Measurements from ENCODE around the gene PHTF1. TPM values are rescaled to one million over a fixed set of nuclear protein-coding genes. Genes with fewer than 3 reads are reported as not detected.
A peak's percentile ranks its signal among the peaks of the same experiment; 100 is the strongest.

The PHTF1 gene
- total RNA-seq (2022) (12.1 and 14.9 TPM in 2 replicates), Bru-seq, nascent RNA (percentile 60 among the genes with signal in this experiment), BruChase-seq, experiment 1, labeled RNA remaining after a 6-hour chase (percentile 55 among the genes with signal in this experiment), BruChase-seq, experiment 2, labeled RNA remaining after a 2-hour chase (percentile 57 among the genes with signal in this experiment)
- long read RNA-seq, partial matches to known transcripts = 6 of 16 reads
- long read RNA-seq, other reads (novel, unspliced or antisense) = 6 of 16 reads

DNA sequence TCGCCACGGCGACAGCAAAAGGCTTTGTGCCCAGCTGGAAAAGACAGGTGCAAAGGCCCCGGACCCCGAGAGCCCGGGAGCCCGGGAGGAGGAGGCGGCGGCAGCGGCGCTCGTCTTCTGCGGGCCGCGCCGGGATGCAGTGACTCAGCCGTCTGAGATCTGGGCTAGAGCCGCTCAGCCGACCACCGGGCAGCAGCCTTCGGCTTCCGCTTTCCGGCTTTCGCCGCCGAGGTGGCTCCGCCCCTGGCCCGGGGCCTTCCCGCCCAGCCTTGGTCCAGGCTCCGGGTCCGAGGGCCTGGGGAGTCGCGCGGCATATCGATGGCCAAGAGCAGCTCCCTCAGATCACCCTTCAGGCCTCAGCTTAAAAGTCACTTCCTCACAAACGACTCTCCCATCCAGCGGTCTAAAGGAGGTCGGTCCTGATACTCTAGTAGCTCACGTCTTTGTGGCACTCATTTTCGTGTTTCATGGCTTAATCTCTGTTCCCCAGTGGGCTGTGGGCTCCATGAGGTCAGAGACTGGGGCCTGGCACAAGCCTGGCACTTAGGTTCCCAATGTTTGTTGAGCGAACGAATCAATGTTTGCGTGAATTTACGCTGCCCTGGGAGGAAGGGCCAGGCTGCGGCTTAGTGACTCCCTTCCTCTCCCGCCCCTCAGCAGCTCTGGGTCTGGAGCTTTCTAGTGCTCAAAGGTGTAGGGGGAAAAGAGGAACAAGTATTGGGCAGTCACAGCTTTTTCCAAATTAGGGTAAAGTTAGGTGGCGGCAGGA is at the start of gene PHTF1:
Gene PHTF1 (minus strand): TSS at position 154 of the 769 bp plus-strand sequence. CDS start 783 bp downstream, outside the sequence.
- CTCF ChIA-PET = interaction anchor here (0.7 to 1.2 kb wide), 3 partner anchors 53 to 212 kb away, joined by 3 to 9 read pairs (median 4); partner anchors contain the start of gene RSBN1
- intact Hi-C loops (cut with micrococcal nuclease; ENCODE audit: unreplicated experiment) = no loop called here
- H3K4me3 Mint-ChIP-seq (ENCODE audit: low read depth, unreplicated experiment) = peak within 1 kb of the TSS; percentile 71
- H3K9me3 Mint-ChIP-seq (ENCODE audit: low read depth, unreplicated experiment) = no peaks in the 10 kb centered on the region
- peak within 1 kb of the TSS; percentile 35 for H3K27ac Mint-ChIP-seq (ENCODE audit: unreplicated experiment)
- TF ChIP-seq, protein P1, sequence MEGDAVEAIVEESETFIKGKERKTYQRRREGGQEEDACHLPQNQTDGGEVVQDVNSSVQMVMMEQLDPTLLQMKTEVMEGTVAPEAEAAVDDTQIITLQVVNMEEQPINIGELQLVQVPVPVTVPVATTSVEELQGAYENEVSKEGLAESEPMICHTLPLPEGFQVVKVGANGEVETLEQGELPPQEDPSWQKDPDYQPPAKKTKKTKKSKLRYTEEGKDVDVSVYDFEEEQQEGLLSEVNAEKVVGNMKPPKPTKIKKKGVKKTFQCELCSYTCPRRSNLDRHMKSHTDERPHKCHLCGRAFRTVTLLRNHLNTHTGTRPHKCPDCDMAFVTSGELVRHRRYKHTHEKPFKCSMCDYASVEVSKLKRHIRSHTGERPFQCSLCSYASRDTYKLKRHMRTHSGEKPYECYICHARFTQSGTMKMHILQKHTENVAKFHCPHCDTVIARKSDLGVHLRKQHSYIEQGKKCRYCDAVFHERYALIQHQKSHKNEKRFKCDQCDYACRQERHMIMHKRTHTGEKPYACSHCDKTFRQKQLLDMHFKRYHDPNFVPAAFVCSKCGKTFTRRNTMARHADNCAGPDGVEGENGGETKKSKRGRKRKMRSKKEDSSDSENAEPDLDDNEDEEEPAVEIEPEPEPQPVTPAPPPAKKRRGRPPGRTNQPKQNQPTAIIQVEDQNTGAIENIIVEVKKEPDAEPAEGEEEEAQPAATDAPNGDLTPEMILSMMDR (IDR thresholded peaks at IDR 0.05; ENCODE audit: unreplicated experiment) = no peak
- H3K4me1 Mint-ChIP-seq (ENCODE audit: low read depth, unreplicated experiment) = no peaks in the 10 kb centered on the region
- DNase-seq = peak; percentile 72
- H3K36me3 Mint-ChIP-seq (ENCODE audit: insufficient read depth, unreplicated experiment) = peaks cover 25% of the 10 kb centered on the region
- no peaks in the 10 kb centered on the region for H3K27me3 Mint-ChIP-seq (ENCODE audit: unreplicated experiment)
- BruUV-seq (replicated peaks) = TSS peak; percentile 63

DNA sequence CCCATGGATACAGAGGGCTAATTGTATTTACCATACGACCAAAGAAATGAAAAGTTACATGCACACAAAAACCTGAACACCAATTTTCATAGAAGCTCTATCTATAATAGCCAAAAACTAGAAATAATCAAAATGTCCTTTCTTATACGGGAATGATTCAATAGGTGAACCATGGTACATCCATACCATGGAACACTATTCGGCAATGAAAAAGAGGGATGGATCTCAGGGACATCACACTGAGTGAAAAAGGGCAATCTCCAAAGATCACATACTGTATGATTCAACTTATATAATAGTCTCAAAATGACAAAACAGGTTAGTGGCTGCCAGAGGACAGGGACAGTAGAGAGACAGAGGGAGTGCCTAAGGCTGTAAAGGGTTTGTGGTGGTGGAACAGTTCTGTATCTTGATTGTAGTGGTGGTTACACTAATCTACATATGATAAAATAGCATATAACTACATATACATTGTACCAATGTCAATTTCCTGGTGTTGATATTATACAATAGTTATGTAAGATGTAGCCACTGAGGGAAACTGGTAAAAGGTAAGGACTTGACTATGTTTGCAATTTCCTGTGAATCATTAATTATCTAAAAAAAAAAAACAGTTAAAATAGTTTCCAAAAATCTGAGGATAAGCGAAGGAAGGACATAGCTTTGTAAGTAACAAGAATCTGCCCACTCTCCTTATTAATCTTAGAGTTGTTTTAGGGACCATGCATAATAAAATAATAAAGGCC is 49.3 kb upstream of the PHTF1 start:
- Mint-ChIP-seq H3K27ac (ENCODE audit: unreplicated experiment) (no peak overlapping the region), H3K4me3 (ENCODE audit: low read depth, unreplicated experiment) (no peak overlapping the region)

DNA sequence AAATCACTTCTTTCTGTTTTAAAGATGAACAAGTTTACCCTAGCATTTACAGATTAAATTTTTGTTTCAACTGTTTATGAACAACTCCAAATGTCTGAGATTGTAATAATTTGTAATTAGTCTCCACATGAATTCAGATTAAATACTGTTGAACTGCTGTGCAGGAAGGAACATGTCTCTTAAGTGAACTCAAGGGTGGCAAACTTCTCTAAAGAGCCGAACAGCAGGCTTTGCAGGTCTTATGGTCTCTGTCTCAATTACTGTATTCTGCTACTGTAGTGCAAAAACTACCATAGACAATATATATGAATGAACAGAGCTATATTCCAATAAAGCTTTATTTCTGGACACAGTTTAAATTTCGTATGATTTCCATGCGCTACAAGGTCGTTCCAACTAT is 46.4 kb upstream of the PHTF1 start:
- Mint-ChIP-seq H3K4me1 (ENCODE audit: low read depth, unreplicated experiment) (peaks cover 8% of the 10 kb centered on the region), H3K4me3 (ENCODE audit: low read depth, unreplicated experiment) (no peak overlapping the region), H3K27me3 (ENCODE audit: unreplicated experiment) (no peaks in the 10 kb centered on the region), H3K27ac (ENCODE audit: unreplicated experiment) (no peak overlapping the region), H3K36me3 (ENCODE audit: insufficient read depth, unreplicated experiment) (peaks cover 10% of the 10 kb centered on the region), H3K9me3 (ENCODE audit: low read depth, unreplicated experiment) (no peaks in the 10 kb centered on the region)
- CTCF ChIA-PET = no interaction called here
- DNase-seq = no peak
- intact Hi-C loops (cut with micrococcal nuclease; ENCODE audit: unreplicated experiment) = no loop called here
- TF ChIP-seq, protein P1 (IDR thresholded peaks at IDR 0.05; ENCODE audit: unreplicated experiment) = no peak
- BruUV-seq (replicated peaks) = no TSS peak

More for the DNA sequence above, 49.3 kb upstream of the PHTF1 start:
- BruUV-seq (replicated peaks) = no TSS peak
- Mint-ChIP-seq H3K36me3 (ENCODE audit: insufficient read depth, unreplicated experiment) (peaks cover 32% of the 10 kb centered on the region), H3K27me3 (ENCODE audit: unreplicated experiment) (no peaks in the 10 kb centered on the region), H3K9me3 (ENCODE audit: low read depth, unreplicated experiment) (no peaks in the 10 kb centered on the region), H3K4me1 (ENCODE audit: low read depth, unreplicated experiment) (peaks cover 8% of the 10 kb centered on the region)
- no peak for DNase-seq
- intact Hi-C loops (cut with micrococcal nuclease; ENCODE audit: unreplicated experiment) = no loop called here
- TF ChIP-seq, protein P1 (IDR thresholded peaks at IDR 0.05; ENCODE audit: unreplicated experiment) = no peak
- CTCF ChIA-PET = no interaction called here

DNA sequence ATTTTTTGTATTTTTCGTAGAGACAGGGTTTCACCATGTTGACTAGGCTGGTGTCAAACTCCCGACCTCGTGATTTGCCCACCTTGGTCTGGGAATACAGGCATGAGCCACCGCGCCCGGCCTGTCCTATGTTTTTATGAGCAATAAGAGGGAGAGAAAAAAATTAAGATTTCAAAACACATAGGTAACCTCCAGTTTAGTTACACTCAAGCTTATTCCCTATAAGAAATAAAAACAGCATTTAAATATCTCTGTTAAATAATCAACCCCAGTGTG is 45.9 kb upstream of the PHTF1 start:
- TF ChIP-seq, protein P1 (IDR thresholded peaks at IDR 0.05; ENCODE audit: unreplicated experiment) = no peak
- no peak overlapping the region for H3K4me3 Mint-ChIP-seq (ENCODE audit: low read depth, unreplicated experiment)
- no peaks in the 10 kb centered on the region for H3K9me3 Mint-ChIP-seq (ENCODE audit: low read depth, unreplicated experiment)
- H3K4me1 Mint-ChIP-seq (ENCODE audit: low read depth, unreplicated experiment) = peaks cover 8% of the 10 kb centered on the region
- intact Hi-C loops (cut with micrococcal nuclease; ENCODE audit: unreplicated experiment) = no loop called here
- H3K27me3 Mint-ChIP-seq (ENCODE audit: unreplicated experiment) = no peaks in the 10 kb centered on the region
- H3K36me3 Mint-ChIP-seq (ENCODE audit: insufficient read depth, unreplicated experiment) = peaks cover 7% of the 10 kb centered on the region
- no TSS peak for BruUV-seq (replicated peaks)
- H3K27ac Mint-ChIP-seq (ENCODE audit: unreplicated experiment) = no peak overlapping the region
- DNase-seq = no peak
- CTCF ChIA-PET = no interaction called here
